DLD1 (cell line): ENCODE results near the gene NDUFAF2.

Experiments
- in situ Hi-C: cut with HindIII; loops from 2 replicates; pipeline ENCODE4 v1.10.0; 2017; ENCODE audit warnings: low sequenced_read_pairs

The NDUFAF2 gene

GRCh38 chr5:61114441-61114840, 169.4 kb downstream of the NDUFAF2 start:
- in situ Hi-C loops, result no loop called here

GRCh38 chr5:61115968-61116367, 171.0 kb downstream of the NDUFAF2 start:
- in situ Hi-C loops, result no loop called here

- in situ Hi-C loops, result no loop called here
These were observed 174.1 kb downstream of the NDUFAF2 start for GRCh38 chr5:61119066-61119465.

- in situ Hi-C loops, result no loop called here
These were observed 175.5 kb downstream of the NDUFAF2 start for GRCh38 chr5:61120534-61120933.

- in situ Hi-C loops, result no loop called here
These were observed 178.1 kb downstream of the NDUFAF2 start for GRCh38 chr5:61123145-61123544.

GRCh38 chr5:61130289-61130688, 185.3 kb downstream of the NDUFAF2 start:
- in situ Hi-C loops, result no loop called here

GRCh38 chr5:61132559-61132958, 187.6 kb downstream of the NDUFAF2 start:
- in situ Hi-C loops, result no loop called here

GRCh38 chr5:61137835-61138234, 192.8 kb downstream of the NDUFAF2 start:
- in situ Hi-C loops, result no loop called here

- in situ Hi-C loops, result no loop called here
These were observed 194.3 kb downstream of the NDUFAF2 start for GRCh38 chr5:61139094-61139873.

- in situ Hi-C loops, result no loop called here
These were observed 194.9 kb downstream of the NDUFAF2 start for GRCh38 chr5:61139931-61140330.

GRCh38 chr5:61141801-61142200, 196.8 kb downstream of the NDUFAF2 start:
- in situ Hi-C loops, result no loop called here

- in situ Hi-C loops, result no loop called here
These were observed 197.4 kb downstream of the NDUFAF2 start for GRCh38 chr5:61142391-61142790.

GRCh38 chr5:61142811-61143210, 197.8 kb downstream of the NDUFAF2 start:
- in situ Hi-C loops, result no loop called here

GRCh38 chr5:61148515-61148914, 203.5 kb downstream of the NDUFAF2 start:
- in situ Hi-C loops, result no loop called here

GRCh38 chr5:61151893-61152292, 206.9 kb downstream of the NDUFAF2 start:
- in situ Hi-C loops, result no loop called here

GRCh38 chr5:61159070-61159469, 214.1 kb downstream of the NDUFAF2 start:
- in situ Hi-C loops, result no loop called here

GRCh38 chr5:61159836-61160235, 214.8 kb downstream of the NDUFAF2 start:
- in situ Hi-C loops, result no loop called here

GRCh38 chr5:61160497-61160896, 215.5 kb downstream of the NDUFAF2 start:
- in situ Hi-C loops, result no loop called here

- in situ Hi-C loops, result no loop called here
These were observed 217.2 kb downstream of the NDUFAF2 start, which contains the start of gene SMIM15 for GRCh38 chr5:61162010-61162831. Gene SMIM15, minus strand, starts transcription at chr5:61162468. Its CDS starts 2,297 bp downstream, at chr5:61160171.

- in situ Hi-C loops, result no loop called here
These were observed 218.0 kb downstream of the NDUFAF2 start for GRCh38 chr5:61162832-61163567.

- in situ Hi-C loops, result no loop called here
These were observed 218.9 kb downstream of the NDUFAF2 start for GRCh38 chr5:61163905-61164304.
